ENCODE data around the gene ATE1. TPM values are rescaled to one million over a fixed set of nuclear protein-coding genes. Genes with fewer than 3 reads are reported as not detected.

ATE1 gene
- total RNA-seq, 1 donor from 2014 or later: 21.9 TPM

- TF ChIP-seq CTCF (IDR thresholded peaks at IDR 0.05) (no peak), POLR2AphosphoS5 (IDR thresholded peaks at IDR 0.05; ENCODE audit: insufficient read depth in 1 of 2, low read depth in 1 of 2) (no peak), POLR2A (IDR thresholded peaks at IDR 0.05) (no peak)
- DNase-seq (ENCODE audit: extremely low spot score in 2 of 2): no peak
- no peaks in the 10 kb centered on the region for H3K4me1 ChIP-seq
- H3K27me3 ChIP-seq: no peaks in the 10 kb centered on the region
- H3K4me3 ChIP-seq: no peak overlapping the region
- H3K27ac ChIP-seq: no peak overlapping the region
- H3K9me3 ChIP-seq: no peaks in the 10 kb centered on the region
- H3K36me3 ChIP-seq: peaks cover 0 to 12% of the 10 kb centered on the region in 2 donors
- intact Hi-C loops (cut with DNase I): no loop called here
Observed at GRCh38 chr10:121848082-121848481, 79.7 kb downstream of the ATE1 start.

GRCh38 chr10:121846555-121846954, 81.3 kb downstream of the ATE1 start:
- no peaks in the 10 kb centered on the region for H3K27me3 ChIP-seq
- intact Hi-C loops (cut with DNase I): no loop called here
- H3K36me3 ChIP-seq: peaks cover 0 to 12% of the 10 kb centered on the region in 2 donors
- H3K9me3 ChIP-seq: no peaks in the 10 kb centered on the region
- H3K4me1 ChIP-seq: no peaks in the 10 kb centered on the region
- no peak overlapping the region for H3K27ac ChIP-seq
- no peak overlapping the region for H3K4me3 ChIP-seq
- TF ChIP-seq CTCF (IDR thresholded peaks at IDR 0.05) (no peak), POLR2AphosphoS5 (IDR thresholded peaks at IDR 0.05; ENCODE audit: insufficient read depth in 1 of 2, low read depth in 1 of 2) (no peak), POLR2A (IDR thresholded peaks at IDR 0.05) (no peak)
- no peak for DNase-seq (ENCODE audit: extremely low spot score in 2 of 2)

DNA sequence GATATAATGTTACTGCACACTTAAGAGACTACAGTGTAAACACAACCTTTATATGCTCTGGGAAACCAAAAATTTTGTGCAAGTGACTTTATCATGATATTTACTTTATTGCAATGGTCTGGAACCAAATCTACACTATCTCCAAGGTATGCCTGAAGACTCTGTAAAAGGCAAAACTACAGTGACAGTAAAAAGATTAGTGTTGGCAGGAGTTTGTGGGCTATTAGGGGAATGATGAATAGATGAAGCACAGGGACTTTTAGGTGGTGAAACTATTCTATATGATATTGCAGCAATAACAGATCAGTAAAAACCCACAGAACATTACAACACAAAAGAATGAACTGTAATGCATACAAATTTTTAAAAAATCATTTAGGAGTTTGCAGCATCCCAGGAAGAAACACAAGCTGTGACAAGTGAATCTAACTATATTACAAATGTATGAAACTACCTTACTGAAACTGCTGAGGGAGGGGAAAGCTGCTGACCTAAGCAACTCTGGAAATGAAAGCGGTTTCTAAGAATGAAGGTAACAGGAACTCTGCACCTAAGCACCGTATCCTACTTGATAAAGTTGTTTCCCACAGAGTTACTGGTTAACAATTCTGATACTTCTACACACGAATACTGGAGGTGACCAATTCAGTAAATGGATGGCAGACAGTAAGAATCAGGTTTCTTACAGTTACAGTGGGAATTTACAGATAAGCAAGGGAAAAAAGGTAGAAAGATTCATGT, 82.6 kb downstream of the ATE1 start:
- TF ChIP-seq POLR2A (IDR thresholded peaks at IDR 0.05): no peak
- TF ChIP-seq POLR2AphosphoS5 (IDR thresholded peaks at IDR 0.05; ENCODE audit: insufficient read depth in 1 of 2, low read depth in 1 of 2): no peak
- no peak for TF ChIP-seq CTCF (IDR thresholded peaks at IDR 0.05)
- intact Hi-C loops (cut with DNase I): no loop called here

GRCh38 chr10:121844537-121844936, 83.3 kb downstream of the ATE1 start:
- Histone ChIP-seq H3K36me3 (peaks cover 0 to 12% of the 10 kb centered on the region in 2 donors), H3K4me1 (no peaks in the 10 kb centered on the region), H3K27ac (no peak overlapping the region), H3K9me3 (no peaks in the 10 kb centered on the region), H3K4me3 (no peak overlapping the region), H3K27me3 (no peaks in the 10 kb centered on the region)
- DNase-seq (ENCODE audit: extremely low spot score in 2 of 2): no peak
- TF ChIP-seq POLR2A (IDR thresholded peaks at IDR 0.05) (no peak), POLR2AphosphoS5 (IDR thresholded peaks at IDR 0.05; ENCODE audit: insufficient read depth in 1 of 2, low read depth in 1 of 2) (no peak), CTCF (IDR thresholded peaks at IDR 0.05) (no peak)
- intact Hi-C loops (cut with DNase I): no loop called here

More for the DNA sequence above, 82.6 kb downstream of the ATE1 start:
- no peaks in the 10 kb centered on the region for H3K9me3 ChIP-seq
- no peak for DNase-seq (ENCODE audit: extremely low spot score in 2 of 2)
- no peaks in the 10 kb centered on the region for H3K4me1 ChIP-seq
- H3K27ac ChIP-seq: no peak overlapping the region
- H3K27me3 ChIP-seq: no peaks in the 10 kb centered on the region
- H3K4me3 ChIP-seq: no peak overlapping the region
- H3K36me3 ChIP-seq: peaks cover 0 to 12% of the 10 kb centered on the region in 2 donors

- intact Hi-C loops (cut with DNase I): no loop called here
- Histone ChIP-seq H3K27me3 (no peaks in the 10 kb centered on the region), H3K9me3 (no peaks in the 10 kb centered on the region), H3K4me3 (no peak overlapping the region), H3K4me1 (no peaks in the 10 kb centered on the region), H3K36me3 (peaks cover 0 to 7% of the 10 kb centered on the region in 2 donors), H3K27ac (no peak overlapping the region)
- TF ChIP-seq POLR2AphosphoS5 (IDR thresholded peaks at IDR 0.05; ENCODE audit: insufficient read depth in 1 of 2, low read depth in 1 of 2) (no peak), POLR2A (IDR thresholded peaks at IDR 0.05) (no peak), CTCF (IDR thresholded peaks at IDR 0.05) (no peak)
- DNase-seq (ENCODE audit: extremely low spot score in 2 of 2): no peak
Observed at GRCh38 chr10:121843379-121843778, 84.5 kb downstream of the ATE1 start.

All from vagina (tissue), 2 donors.